ENCODE results near the gene SGF29.
"Not testable (repeated sequence)": the region's sequence is repeated elsewhere in the genome, so short reads cannot be mapped to it uniquely, and the experiment has no call there.

SGF29 gene

GRCh38 chr16:28609631-28610594, 56.2 kb downstream of the SGF29 start, which contains the start of gene SULT1A1:
SULT1A1 (minus strand) TSS chr16:28610044; CDS start chr16:28608855, 1,189 bp downstream.
- Mint-ChIP-seq H3K4me1 (peaks cover 24% of the 10 kb centered on the region), H3K27me3 (ENCODE audit: low read depth, poor library complexity) (no peaks in the 10 kb centered on the region), H3K27ac (peak within 1 kb of the TSS; percentile 93), H3K4me3 (peak within 1 kb of the TSS; percentile 72), H3K36me3 (ENCODE audit: low read depth) (no peaks in the 10 kb centered on the region), H3K9me3 (no peaks in the 10 kb centered on the region)
- peak; percentile 39 for DNase-seq
- no peak for TF ChIP-seq CTCF (IDR thresholded peaks at IDR 0.05)

- H3K4me1 Mint-ChIP-seq, result peaks cover 27% of the 10 kb centered on the region
- TF ChIP-seq CTCF (IDR thresholded peaks at IDR 0.05), result no peak
- peaks cover 3% of the 10 kb centered on the region for H3K27me3 Mint-ChIP-seq (ENCODE audit: low read depth, poor library complexity)
- H3K4me3 Mint-ChIP-seq, result no peak overlapping the region
- H3K36me3 Mint-ChIP-seq (ENCODE audit: low read depth), result no peaks in the 10 kb centered on the region
- H3K27ac Mint-ChIP-seq, result peak overlapping the region; percentile 93
- no peaks in the 10 kb centered on the region for H3K9me3 Mint-ChIP-seq
- no peak for DNase-seq
Measured at GRCh38 chr16:28610595-28611191, 57.0 kb downstream of the SGF29 start.

- peaks cover 40% of the 10 kb centered on the region for H3K4me1 Mint-ChIP-seq
Measured at GRCh38 chr16:28612359-28613280, 58.9 kb downstream of the SGF29 start.

GRCh38 chr16:28613912-28614311, 60.2 kb downstream of the SGF29 start:
- not testable (repeated sequence) for H3K27ac Mint-ChIP-seq; H3K4me3 Mint-ChIP-seq; H3K36me3 Mint-ChIP-seq (ENCODE audit: low read depth); H3K27me3 Mint-ChIP-seq (ENCODE audit: low read depth, poor library complexity); DNase-seq; H3K9me3 Mint-ChIP-seq
- H3K4me1 Mint-ChIP-seq, result peaks cover 45% of the 10 kb centered on the region

More at GRCh38 chr16:28612359-28613280, 58.9 kb downstream of the SGF29 start:
- not testable (repeated sequence) for H3K27me3 Mint-ChIP-seq (ENCODE audit: low read depth, poor library complexity); DNase-seq; H3K4me3 Mint-ChIP-seq; H3K27ac Mint-ChIP-seq; H3K9me3 Mint-ChIP-seq; H3K36me3 Mint-ChIP-seq (ENCODE audit: low read depth)

GRCh38 chr16:28614561-28614960, 60.8 kb downstream of the SGF29 start:
- H3K36me3 Mint-ChIP-seq (ENCODE audit: low read depth); H3K9me3 Mint-ChIP-seq; H3K27me3 Mint-ChIP-seq (ENCODE audit: low read depth, poor library complexity); DNase-seq; H3K4me3 Mint-ChIP-seq; H3K27ac Mint-ChIP-seq: not testable (repeated sequence)
- peaks cover 38% of the 10 kb centered on the region for H3K4me1 Mint-ChIP-seq

GRCh38 chr16:28615486-28616223, 61.9 kb downstream of the SGF29 start:
- not testable (repeated sequence) for H3K27ac Mint-ChIP-seq; H3K27me3 Mint-ChIP-seq (ENCODE audit: low read depth, poor library complexity); H3K9me3 Mint-ChIP-seq; H3K4me3 Mint-ChIP-seq; H3K36me3 Mint-ChIP-seq (ENCODE audit: low read depth)
- H3K4me1 Mint-ChIP-seq, result peaks cover 27% of the 10 kb centered on the region
- peak; percentile 62 for DNase-seq
- TF ChIP-seq CTCF (IDR thresholded peaks at IDR 0.05), result peak; percentile 74

GRCh38 chr16:28616224-28616577, 62.5 kb downstream of the SGF29 start:
- not testable (repeated sequence) for DNase-seq; H3K27ac Mint-ChIP-seq; H3K4me3 Mint-ChIP-seq; H3K27me3 Mint-ChIP-seq (ENCODE audit: low read depth, poor library complexity); H3K9me3 Mint-ChIP-seq; H3K36me3 Mint-ChIP-seq (ENCODE audit: low read depth)
- peaks cover 26% of the 10 kb centered on the region for H3K4me1 Mint-ChIP-seq
